HG03045 (cell line): ENCODE results near the gene HOXD8.

Experiments used
- ATAC-seq: cut with Tn5 transposase; IDR thresholded peaks from one replicate; pipeline ENCODE4 v1.9.1; 2021; ENCODE audit warnings: mild to moderate bottlenecking, moderate library complexity; ENCODE audit not compliant: unreplicated experiment

HOXD8 gene

DNA sequence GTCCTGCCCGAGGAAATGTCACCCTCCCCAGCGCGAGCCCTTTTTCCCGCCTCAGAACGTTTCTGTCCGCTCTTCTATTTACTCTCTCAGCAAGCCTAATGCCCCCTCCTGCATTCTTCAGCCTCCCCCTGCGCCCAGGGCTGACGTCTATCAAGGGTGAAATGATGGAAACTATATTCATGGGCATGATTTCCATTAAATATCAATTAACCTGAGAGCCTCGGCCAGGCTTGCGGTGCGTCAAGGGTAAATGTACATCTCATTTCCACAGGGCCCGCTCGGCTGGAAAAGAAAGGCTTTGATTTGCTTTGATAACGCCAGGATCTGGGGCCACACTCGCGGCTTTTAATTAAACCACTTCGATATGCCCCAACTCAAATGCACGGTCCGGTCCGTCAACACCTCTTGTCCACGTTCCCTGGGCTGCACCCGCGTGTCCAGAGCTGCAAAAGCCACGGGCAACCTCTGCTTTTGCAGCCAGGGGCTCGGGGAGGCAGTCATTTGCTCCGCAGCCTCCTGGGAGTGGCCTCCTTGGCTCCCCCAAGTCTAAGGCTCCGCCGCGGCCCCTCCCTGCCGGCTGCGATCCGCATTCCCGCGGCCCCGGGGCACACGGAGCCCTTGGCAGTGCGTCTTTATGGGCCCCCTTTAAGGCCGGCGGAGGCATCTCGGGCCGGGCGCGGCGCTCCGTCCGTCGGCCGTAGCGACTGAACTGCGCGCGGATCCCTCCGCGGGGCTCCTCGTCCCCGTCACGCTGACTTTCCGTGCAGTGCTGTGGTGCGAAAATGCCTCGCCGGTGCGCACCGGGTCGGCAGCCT is at the start of gene HOXD8:
Gene HOXD8, plus strand, starts transcription at position 724 of the 815 bp plus-strand sequence. CDS start 662 bp downstream, outside the sequence.
- no peak for ATAC-seq

DNA sequence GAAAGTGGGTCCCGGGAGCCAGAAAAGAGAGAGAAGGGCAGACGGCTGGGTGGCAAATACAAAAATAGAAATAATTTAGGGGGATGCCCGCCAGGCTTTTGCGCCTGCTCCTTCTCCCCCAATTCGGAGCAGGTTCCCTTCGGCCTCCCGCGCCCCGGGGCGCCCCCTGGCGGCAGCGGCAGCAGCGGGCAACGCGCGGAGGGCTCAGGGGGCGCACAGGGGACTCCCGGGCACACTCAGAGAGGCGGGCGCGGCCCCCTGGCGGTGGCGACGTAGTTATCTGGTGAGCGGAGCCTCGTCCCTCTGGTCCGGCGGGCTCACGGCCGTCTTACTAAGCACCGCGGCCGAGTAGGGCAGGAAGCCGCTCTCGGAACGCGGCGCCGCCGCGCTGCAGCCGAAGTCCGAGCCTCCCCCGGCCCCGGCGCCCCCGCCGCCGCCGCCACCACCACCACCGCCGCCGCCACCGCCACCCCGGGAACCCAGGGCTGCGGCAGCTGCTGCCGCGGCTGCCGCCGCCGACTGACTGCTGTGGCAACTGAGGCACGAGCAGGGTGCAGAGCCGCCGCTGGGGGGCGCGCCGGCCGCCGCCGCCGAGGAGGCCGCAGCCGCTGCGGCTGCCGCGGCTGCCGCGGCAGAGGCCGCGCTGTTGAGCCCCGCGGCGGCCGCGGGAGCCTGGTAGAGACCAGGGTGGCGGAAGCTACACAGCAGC is 49.5 kb upstream of the HOXD8 start:
- no peak for ATAC-seq

DNA sequence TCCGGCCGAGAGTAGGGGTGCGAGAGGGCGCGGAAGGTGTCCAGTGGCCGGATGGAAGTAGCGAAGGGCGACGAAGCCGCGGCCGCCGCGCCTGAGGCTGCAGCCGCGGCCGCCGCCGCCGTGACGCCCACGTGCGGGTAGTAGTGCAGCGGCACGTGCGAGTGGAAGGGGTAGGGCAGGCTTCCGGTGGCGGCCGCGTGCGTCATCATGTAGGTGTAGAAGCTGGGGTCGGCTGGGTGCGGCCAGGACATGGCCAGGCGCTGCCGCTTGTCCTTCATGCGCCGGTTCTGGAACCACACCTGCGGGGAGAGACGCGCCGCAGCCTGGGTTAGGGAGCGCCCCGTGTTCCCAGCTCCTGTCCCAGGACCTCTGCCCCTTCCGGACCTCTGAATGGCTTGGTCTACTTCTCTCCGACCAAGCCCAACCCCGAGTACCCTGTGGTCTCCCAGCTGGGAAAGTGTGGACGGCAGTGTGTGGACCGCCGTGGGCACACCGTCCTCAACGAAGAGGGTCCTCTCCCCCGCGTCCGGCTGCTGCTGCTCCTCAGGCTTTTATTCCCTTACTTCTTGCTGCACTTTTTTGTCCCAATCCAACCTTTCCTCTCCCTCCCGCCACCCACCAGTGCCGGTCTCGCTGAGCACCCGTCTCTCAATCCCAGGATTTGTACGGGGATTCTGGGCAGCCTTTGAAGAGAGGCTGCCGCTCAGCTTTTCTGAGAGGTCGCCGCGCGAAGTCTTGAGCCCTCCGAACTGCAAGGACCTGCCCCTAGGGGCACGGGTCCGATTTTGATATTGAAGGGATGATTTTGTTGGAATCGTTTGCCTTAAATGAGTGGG is 48.7 kb upstream of the HOXD8 start:
- ATAC-seq = no peak

DNA sequence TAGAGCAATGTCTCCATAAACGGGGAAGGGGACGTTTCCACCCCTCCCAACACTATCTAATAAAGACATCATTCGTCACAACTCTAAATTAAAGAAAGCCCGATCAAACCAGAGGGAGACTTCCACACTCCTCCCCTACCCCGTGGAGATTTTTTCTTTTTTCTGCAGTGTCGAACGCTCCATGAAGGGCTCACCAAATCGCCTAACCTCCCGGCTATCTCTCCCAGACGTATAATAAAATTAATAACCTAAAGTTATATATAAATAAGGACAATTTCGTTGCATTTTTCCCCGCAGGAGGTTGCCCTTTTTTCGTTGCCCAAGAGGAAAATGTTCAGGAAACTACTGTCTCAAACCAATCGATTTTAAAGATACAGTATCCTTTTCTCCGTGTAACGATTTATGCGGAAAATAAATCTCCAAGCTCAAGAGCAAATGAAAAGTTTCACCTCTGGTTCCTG is 48.1 kb upstream of the HOXD8 start:
- no peak for ATAC-seq

DNA sequence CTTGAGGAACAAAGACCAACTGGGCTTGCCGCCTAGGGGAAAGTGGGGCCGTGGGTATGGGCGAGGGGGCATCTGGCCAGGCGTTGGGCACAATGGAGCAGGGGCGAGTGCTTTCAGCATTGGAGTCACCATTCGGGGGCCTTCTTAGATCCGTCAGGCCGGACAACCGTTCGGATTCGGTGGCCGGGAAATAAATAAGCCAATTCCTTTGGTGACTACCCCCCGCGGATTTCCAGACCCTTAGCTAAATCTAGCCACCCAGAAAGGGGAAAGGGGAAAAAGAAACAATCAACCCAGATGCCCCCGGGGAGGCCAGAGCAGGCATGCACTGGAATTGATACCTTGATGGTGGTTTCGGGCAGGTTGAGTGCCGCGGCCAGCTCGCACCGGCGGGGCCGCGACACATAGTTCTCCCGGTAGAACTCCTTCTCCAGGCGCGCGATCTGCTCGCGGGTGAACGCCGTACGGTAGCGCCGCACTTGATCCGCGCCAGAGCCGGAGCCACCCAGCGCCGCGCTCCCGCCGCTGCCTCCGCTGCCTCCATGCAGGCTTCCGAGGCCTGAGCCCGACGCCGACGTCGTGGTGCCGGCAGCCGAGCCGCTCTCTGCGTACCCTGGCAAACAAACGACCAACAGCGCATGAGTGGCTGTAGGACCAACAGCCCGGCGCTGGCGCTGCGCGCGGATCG is 47.5 kb upstream of the HOXD8 start:
- ATAC-seq = no peak

DNA sequence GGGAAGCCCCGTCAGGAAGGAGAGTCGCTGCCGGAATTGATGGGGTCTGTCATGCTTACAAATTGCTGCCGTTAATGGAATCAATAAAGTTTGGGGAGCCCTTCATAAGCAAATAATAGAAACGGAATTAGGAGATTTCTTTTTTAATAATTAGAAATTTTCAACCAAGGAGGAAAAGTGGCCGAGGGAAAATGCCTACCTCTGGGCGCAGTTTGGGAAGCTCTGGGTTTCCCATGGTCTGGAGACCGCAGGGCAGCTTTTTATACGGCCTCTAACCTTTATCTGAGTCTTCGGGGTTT is 47.0 kb upstream of the HOXD8 start:
- no peak for ATAC-seq

DNA sequence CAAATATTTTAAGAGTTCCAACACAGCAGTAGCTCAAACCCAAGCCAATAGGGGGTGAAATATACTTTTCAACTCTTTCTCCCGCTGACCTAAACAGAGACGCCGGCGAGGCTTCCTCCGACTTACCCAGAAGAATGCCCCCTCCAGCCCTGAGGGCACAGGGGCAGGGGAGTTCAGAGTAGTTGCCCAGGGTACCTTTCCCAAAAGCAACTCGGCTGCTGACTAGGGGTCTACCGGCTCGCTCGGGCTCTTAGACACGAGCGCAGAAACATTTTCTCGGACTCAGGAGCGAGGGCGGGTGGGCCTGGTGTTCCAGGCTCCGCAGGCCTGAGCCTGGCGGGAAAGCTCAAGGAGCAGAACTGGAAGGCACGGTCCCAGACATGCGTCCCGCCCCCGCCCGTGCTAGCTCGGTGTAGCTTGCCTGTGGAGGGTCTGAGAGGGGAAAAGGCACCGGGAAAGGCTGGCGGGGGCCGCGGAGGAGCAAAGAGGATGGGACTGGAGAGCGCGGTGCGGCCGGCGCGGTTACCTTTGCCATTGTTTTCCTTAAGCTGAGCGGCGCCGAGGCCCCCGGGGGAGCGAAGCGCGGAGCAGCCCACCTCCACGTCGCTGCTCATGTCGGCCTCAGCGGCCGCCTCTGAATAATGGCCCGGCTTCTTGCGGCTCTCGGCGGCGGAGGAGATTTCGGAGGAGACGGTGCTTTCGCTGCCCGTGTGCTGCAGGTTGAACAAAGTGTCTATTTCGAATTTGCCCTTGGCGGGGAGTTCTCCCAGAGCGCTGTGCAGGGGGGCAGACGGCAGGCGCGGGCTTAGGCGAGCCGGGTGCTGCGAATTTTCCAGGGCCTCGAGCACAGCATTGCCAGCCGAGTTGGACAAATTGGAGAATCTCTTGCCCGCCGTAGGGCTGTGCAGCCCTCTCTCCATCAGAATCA is 46.4 kb upstream of the HOXD8 start:
- ATAC-seq = no peak

DNA sequence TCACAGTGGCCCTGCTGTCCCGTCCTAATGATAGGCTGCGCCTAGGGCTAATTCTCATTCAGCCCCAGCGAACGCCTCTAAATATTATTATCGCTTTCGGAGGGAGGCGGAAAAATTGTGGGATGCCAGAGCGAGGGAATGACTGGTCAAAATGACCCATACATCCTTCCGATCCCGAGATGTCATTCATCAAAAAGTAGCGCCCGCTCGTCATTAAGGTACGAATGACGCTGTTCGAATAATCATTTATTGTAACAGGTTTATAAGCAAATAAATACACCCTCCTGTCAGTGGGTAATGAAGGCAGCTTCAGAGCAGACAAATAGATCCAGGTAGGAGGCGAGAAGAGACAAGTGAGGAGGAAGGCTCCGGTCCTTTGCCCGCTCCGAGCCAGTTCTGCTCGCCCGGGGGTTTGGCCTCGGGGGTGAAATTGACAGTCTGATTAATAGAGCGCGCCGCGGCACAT is 45.7 kb upstream of the HOXD8 start, which contains the start of gene EVX2:
Gene EVX2, minus strand, starts transcription at position 167 of the 466 bp plus-strand sequence. CDS start 186 bp downstream, outside the sequence.
- no peak for ATAC-seq

DNA sequence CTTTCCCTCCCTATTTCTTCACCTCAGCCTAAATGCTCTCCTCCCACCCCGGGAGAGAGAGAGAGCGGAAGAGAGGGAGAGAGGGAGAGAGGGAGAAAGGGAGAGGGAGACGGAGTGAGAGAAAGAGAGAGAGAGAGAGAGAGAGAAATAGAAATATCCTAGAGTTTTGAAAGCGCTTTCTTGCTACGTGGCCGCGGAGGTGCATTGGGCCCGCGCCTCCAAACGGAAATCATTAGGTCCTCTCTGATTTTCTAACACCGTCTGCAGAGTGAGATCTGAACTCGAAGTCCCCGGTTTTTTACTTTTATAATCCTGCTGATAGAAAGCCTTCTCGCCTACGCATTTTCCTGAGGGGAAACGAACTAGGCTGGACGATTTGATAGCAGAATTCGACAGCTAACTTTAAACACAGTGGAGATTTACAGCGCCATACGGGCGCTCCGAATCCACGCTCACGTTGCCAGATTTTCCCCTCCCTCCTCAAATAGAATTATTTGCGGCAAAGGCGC is 44.8 kb upstream of the HOXD8 start:
- ATAC-seq = no peak

DNA sequence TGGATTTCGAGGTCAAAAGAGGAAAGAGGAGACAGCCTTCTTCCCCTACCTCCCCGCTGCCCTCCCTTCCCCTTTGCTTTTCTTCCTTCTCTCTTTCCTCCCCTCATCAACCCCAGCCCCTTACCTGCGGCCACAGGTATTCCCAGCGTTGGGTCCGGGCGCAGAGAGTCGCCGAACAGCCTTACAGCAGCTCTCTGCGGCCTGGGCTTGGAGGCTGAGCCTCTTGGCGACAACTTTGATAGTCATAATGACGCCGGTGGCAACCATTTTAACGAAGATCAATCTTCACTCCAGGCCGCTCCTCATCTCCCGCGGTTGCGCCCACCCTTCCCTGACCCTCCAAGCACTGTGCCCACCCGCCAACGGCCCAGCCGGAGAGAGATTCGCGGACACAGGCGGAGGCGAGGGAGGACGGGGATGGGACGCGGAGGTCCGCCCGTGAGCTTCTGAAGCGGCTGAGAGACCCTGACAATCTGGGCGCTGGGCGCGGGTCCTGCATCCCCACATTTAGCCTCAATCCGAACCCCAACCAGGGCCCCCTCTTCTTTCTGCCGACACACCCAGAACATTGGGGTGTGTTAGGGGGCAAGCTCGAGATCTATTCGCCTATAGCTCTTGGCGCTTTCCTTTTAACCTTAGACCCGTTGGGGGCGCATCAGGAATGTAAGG is 44.3 kb upstream of the HOXD8 start:
- ATAC-seq = no peak

DNA sequence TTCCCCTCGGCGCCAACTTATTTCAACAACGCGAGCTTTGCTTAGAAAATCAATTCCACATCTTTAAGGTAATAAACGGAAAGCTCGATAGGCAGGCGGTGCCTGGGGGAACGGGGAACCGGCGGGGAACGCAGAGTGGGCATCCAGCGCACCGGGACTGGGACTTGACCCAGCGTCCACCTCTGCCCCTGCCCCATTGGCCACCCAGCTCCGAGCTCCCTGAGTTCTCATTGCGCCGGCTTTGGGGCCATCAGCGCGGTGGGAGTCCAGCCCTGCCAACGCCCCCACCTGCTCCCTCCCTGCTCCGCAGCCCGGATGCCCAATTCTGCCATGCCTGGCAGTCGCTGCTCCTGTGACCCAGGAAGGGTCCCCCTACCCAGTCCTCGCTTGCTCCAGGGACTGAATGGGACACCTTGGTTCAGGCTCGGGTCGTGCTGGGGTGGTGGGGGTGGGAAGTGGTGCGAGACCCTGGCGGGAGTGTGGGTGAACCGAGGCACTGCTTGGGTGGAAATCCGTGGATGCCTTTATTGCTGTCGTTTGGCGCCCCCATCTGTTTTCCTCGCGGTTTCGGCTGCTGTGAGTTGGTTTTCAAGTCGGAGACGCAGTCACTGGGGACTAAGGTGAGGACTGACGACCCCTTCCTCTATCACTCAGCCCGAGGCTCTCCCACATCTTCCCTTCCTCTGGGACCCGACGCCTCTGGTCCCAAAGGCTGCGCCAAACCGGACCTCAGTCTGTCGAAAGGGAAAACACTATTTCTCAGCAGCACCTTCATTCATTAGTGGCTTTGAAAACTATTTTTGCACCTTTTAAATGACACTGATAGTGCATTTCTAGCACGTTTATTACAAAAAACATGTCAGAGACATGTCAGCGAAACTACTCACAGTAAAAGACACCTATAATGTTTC is 43.4 kb upstream of the HOXD8 start:
- ATAC-seq = no peak

DNA sequence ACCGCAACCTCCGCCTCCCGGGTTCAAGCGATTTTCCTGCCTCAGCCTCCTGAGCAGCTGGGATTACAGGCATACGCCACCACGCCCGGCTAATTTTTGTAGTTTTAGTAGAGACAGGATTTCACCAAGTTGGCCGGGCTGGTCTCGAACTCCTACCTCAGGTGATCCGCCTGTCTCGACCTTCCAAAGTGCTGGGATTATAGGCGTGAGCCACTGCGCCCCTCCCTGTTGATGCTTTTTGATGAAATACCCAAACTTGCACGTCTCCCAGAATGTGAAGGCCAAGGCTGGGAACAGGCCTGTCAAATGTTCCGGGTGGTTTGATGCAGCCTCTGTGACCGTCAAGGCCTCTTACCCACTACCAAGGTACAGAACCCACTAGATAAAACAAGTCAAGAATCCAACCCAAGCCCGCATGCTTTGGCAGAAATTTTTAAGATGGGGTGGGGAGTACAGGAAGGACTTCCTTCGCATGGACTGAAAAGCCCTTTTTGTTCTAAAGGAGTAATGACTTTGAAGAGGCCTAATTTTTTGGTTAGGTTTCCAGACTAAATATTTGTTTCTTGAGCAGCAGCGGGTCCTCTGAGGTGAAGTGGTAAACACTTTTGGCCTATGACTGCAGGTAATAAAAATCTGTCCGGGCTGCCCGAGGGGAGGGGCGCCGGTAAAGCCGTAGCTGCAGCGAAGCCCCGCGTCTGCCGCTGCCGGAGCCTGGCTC is 42.0 kb upstream of the HOXD8 start:
- no peak for ATAC-seq

DNA sequence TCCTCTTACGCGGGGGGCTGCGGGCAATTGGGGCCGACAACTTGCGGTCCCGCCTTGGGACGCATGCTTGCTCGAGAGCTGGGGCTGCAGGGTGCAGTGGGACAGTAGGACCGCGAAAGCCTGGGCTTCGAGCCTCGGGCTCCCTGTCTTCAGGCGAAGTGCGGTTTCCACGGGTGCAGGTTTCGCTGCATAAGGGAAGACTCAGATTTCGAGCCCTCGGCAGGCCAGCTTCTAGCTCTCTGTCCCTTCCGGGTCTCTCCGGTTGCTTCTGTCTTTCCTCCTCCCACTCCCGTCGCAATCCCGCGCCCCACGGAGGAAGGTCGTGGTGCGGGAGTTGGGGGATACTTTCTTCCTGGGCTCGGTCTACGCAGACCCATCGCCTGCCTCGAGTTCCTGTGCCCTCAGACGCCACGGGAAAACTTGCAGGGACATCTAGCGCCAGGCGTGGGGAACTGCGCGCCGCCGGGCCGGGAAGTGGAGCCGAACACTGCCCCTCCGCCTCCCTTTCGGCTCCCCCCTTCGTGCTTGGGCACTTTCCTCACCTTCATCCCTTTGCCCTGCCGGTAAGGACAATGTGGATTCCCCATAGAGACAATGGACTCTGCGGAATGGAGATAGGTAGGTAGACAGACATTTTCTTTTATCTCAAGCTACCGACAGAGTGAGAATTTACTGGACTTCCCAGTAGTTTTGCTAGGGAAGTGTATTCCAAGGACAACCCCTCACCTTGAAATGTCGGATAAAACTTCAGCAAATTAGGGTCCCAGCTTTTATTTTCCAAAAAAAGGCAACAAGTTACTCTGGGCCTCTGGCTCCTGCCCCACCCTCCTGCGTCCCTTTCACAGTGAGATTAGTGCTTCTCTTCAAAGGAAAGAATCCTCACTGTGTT is 41.2 kb upstream of the HOXD8 start:
- ATAC-seq = no peak

DNA sequence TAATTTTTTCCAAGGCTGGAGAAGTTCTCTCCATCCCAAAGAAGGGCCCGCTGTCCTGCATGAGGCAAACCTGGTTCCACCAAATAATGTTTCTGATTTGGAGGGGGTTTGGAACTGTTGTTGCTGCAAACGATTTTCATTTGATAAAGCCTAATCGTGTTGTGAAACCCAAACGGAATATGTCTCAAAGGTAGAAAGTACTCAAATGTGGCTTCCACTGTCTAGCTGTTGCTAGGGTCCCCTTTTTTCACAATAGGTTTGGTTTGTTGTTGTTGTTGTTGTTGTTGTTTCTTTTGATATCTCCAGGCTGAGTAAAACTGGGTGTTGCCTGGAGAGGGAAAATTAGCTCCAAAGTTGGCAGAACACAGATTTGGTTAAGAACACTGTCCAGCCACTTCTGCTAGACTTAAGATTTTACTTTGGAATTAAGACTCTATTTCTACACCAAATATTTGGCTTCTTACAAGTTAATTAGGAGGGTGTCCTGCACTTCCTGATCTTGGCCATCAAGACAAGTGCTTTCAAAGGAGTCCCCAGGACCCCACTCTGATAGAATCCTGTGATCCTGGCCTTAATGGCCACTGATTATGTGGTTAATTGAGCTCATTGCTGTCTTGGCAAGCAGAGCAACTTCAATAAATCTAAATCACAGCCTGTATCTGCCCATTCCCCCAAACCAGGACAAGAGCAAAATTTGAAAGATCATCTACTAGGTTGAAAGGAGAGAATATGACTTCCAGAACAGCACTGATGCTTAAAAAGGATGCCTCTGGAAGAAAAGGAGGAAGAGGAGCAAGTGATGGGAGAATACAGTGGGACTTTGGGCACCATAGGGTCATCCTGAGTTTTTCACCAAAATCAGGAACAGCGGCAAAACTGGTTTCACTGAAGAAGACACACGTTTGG is 40.3 kb upstream of the HOXD8 start:
- ATAC-seq = no peak

DNA sequence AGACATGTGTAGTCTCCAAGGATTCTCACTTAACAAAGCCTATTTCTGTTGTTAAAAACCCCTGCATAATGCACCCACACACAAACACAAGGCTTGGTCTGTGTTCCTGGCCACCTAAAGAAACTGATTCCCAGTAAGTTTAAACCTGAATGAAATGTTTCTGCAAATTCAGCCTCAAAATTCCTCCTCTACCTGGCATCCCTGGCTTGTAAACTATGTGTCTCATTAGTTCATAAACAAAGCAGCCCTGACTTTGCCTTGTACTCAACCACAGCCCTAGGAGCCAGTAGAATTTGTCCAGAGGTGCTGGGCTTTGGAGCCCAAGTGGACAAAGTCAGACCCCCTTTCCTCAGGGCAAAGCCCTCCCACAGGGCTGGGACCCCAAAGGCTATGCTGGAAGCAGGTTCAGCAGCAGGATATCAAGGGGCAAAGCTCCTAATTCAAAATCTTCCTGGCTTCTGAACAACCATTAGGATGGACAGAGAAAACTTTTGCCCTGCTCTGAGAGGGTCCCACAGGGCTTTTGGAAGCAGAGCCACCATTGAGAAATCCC is 39.6 kb upstream of the HOXD8 start:
- ATAC-seq = no peak
